K562 (cell line): ENCODE results near the gene UBE2K. TPM values are rescaled to one million over a fixed set of nuclear protein-coding genes. Genes with fewer than 3 reads are reported as not detected.
A peak's percentile ranks its signal among the peaks of the same experiment; 100 is the strongest.

Experiments used
- ATAC-seq: fragments of 200-7000 bp; cut with Tn5 transposase; 3 replicates; pipeline ENCODE4 v1.9.1; 2020; ENCODE audit warnings: moderate library complexity
- BruUV-seq: library from RNA; stranded (reverse); fragments of 400-500 nt; replicated peaks from 2 replicates; lab custom pipeline; 2021; lab: Mats Ljungman, UMichigan
- CTCF ChIA-PET: fragments of 300-600 bp; formaldehyde crosslinking; extraction: SDS; loops from one replicate; lab custom pipeline; 2021; ENCODE audit warnings: low intra/inter-chr PET ratio; lab: Yijun Ruan, JAX
- POLR2A ChIA-PET: fragments of 300-600, 350-650 bp; sonication (Branson Sonifier 250); formaldehyde crosslinking; extraction: SDS; loops from one replicate; lab custom pipeline; 2021; ENCODE audit warnings: antibody characterized with exemption, inconsistent platforms; lab: Yijun Ruan, JAX
- DNase-seq, 4 experiments: peaks; one replicate each; pipeline versions ENCODE4 v3.0.0 to v3.0.0-alpha.2; 2011 to 2018; ENCODE audit warnings: low spot score in 3 of 4, mixed read lengths in 3 of 4; ENCODE audit errors: extremely low read depth in 1 of 4
- FAIRE-seq: peaks from 2 replicates; lab custom pipeline; 2011; peaks lifted over from hg19 to GRCh38; lab: Jason Lieb, UNC
- H2AFZ ChIP-seq: 2 replicates; pipeline ENCODE4 v1.6.0; 2011; ENCODE audit warnings: low read depth, low read length, control low read depth, inconsistent platforms
- H3K27ac ChIP-seq: fragments of 200-600 bp; 3 replicates; pipeline ENCODE4 v1.8.0; 2011; ENCODE audit warnings: low read depth, mild to moderate bottlenecking, control low read depth, inconsistent platforms, low read length, moderate library complexity, mixed read lengths; ENCODE audit errors: extremely low read depth
- H3K27me3 ChIP-seq, 2 experiments: fragments of 300-600 bp in 1 of 2; 2 replicates in 1 of 2; 3 replicates in 1 of 2; pipeline versions ENCODE4 v1.6.0 to v1.8.0; 2011; ENCODE audit warnings: inconsistent platforms in 2 of 2, low read length in 2 of 2, mild to moderate bottlenecking in 1 of 2, mixed read lengths in 1 of 2, moderate library complexity in 1 of 2; ENCODE audit not compliant: control insufficient read depth in 2 of 2, insufficient read depth in 2 of 2
- H3K36me3 ChIP-seq: fragments of 300-600 bp; 3 replicates; pipeline ENCODE4 v1.8.0; 2011; ENCODE audit warnings: mild to moderate bottlenecking, low read length, inconsistent platforms; ENCODE audit not compliant: control insufficient read depth, insufficient read depth
- H3K4me1 ChIP-seq, 2 experiments: fragments of 200-600 bp in 1 of 2; replicated peaks in 1 of 2; 2 replicates in 1 of 2; 3 replicates in 1 of 2; pipeline versions ENCODE4 v1.5.1 to v1.8.0; 2011; ENCODE audit warnings: inconsistent platforms in 2 of 2, low read length in 2 of 2, mild to moderate bottlenecking in 1 of 2, mixed read lengths in 1 of 2, moderate library complexity in 1 of 2; ENCODE audit not compliant: control insufficient read depth in 2 of 2, insufficient read depth in 2 of 2
- H3K4me2 ChIP-seq: 2 replicates; pipeline ENCODE4 v1.6.1; 2011; ENCODE audit warnings: low read length, control low read depth, inconsistent platforms, mixed read lengths; ENCODE audit not compliant: insufficient read depth
- H3K4me3 ChIP-seq: fragments of 200-600 bp; sonication (generic), shearing (Covaris generic); 2 replicates; pipeline ENCODE4 v1.5.1; 2016; ENCODE audit warnings: control low read depth, inconsistent platforms
- H3K79me2 ChIP-seq: fragments of 200-600 bp; 3 replicates; pipeline ENCODE4 v1.8.0; 2011; ENCODE audit warnings: low read length, inconsistent platforms; ENCODE audit not compliant: control insufficient read depth, insufficient read depth
- H3K9ac ChIP-seq, 2 experiments: 2 replicates each; pipeline versions ENCODE4 v1.6.0 to v1.6.1; 2011; ENCODE audit warnings: low read depth in 2 of 2, low read length in 2 of 2, control low read depth in 1 of 2, inconsistent platforms in 1 of 2, mild to moderate bottlenecking in 1 of 2, mixed read lengths in 1 of 2; ENCODE audit not compliant: insufficient read depth in 1 of 2
- H3K9me1 ChIP-seq: one replicate; pipeline ENCODE4 v1.6.0; 2011; ENCODE audit warnings: inconsistent platforms, mild to moderate bottlenecking, low read length, moderate library complexity; ENCODE audit not compliant: control insufficient read depth, insufficient read depth
- H3K9me3 ChIP-seq: replicated peaks from 2 replicates; pipeline ENCODE4 v1.5.1; 2011; ENCODE audit warnings: low read depth, low read length, inconsistent platforms; ENCODE audit not compliant: control insufficient read depth, insufficient read depth
- H4K20me1 ChIP-seq: replicated peaks from 2 replicates; pipeline ENCODE4 v1.6.1; 2011; ENCODE audit warnings: low read length, inconsistent platforms, mixed read lengths; ENCODE audit not compliant: control insufficient read depth, insufficient read depth
- C11orf30 ChIP-seq: fragments of 450-650 bp; IDR thresholded peaks from 2 replicates; pipeline ENCODE4 v1.6.1; 2016; ENCODE audit warnings: low read depth, mild to moderate bottlenecking
- ZNF316 ChIP-seq: fragments of 450-650 bp; IDR thresholded peaks from 2 replicates; pipeline ENCODE4 v1.6.1; 2016
- ZNF407 ChIP-seq: fragments of 450-650 bp; IDR thresholded peaks from 2 replicates; pipeline ENCODE4 v1.6.1; 2016; ENCODE audit warnings: low read depth
- WGBS: fragments of 100-300 bp; shearing (Covaris generic); methylation state at CpG from one replicate; pipeline ENCODE4 v1.1.6; 2016; ENCODE audit warnings: low coverage, mixed read lengths; ENCODE audit not compliant: insufficient coverage; ENCODE audit errors: missing lambda C conversion rate; 5-methylcytosine and 5-hydroxymethylcytosine counted together
- in situ Hi-C: fragments of 300-500 bp; cut with MboI; formaldehyde crosslinking; loops from 4 replicates; pipeline ENCODE4 v1.15.0; 2018; ENCODE audit warnings: inconsistent platforms, mixed read lengths
- intact Hi-C: fragments of 100-400 bp; cut with micrococcal nuclease; formaldehyde crosslinking; loops from 2 replicates; pipeline ENCODE4 v1.14.2; 2022
- polyA plus RNA-seq, 8 experiments: library from polyadenylated mRNA; depleted of rRNA in 4 of 8; stranded (reverse) in 5 of 8; unstranded in 3 of 8; fragments of >200 nt; fragmentation: Nextera tagmentation in 2 of 8; fragmentation: Illumina TruSeq in 1 of 8; extraction: Ambion mirVana in 2 of 8; extraction: Trizol in 1 of 8; gene quantifications; 2 replicates each; pipeline versions ENCODE4 v1.2.1 to v1.2.3, GENCODE V29; 2011 to 2014; ENCODE audit warnings: inconsistent platforms in 1 of 8, missing spikeins in 1 of 8
- total RNA-seq, 7 experiments: library from RNA; depleted of rRNA in 6 of 7; stranded (reverse); fragments of >200 nt in 6 of 7; fragmentation: Illumina TruSeq in 2 of 7; extraction: Trizol in 2 of 7; gene quantifications; 2 replicates each; pipeline versions ENCODE4 v1.2.1 to v1.2.3, GENCODE V29; 2011 to 2021; ENCODE audit warnings: low replicate concordance in 1 of 7

UBE2K gene
- total and polyA plus RNA-seq, 9 of the 15 experiments (the other 6 are each of a cell fraction or from before 2014, with no cell fraction given): 29.8 to 190 (median 62.6) TPM

DNA sequence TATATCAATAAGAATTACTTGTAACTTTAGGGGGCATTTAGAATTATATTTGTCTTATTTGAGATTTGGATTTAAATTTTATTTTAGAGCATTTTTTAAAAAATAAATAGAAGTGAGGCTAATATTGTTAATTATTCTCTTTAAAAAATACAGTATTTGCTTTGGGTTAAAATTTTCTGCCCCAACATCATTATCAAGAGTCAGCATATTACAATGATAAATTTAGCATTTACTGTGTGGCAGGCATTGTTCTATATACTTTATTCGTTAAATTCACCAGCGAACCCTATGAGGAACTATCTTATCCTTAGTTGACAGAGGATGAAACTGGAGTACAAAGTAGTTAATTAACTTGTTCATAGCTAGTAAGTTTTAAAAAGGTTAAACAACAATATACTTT is 34.0 kb downstream of the UBE2K start:
- CTCF ChIA-PET: no interaction called here
- Histone ChIP-seq H4K20me1 (peaks cover 14% of the 10 kb centered on the region; the same call in 1 of the 2 replicates), H3K4me2 (no peak overlapping the region), H3K4me1 (peaks cover 3 to 16% of the 10 kb centered on the region in 2 experiments; a peak in 4 of 5 replicates), H3K79me2 (peaks cover 98% of the 10 kb centered on the region), H3K27ac (no peak overlapping the region), H3K27me3 (no peaks in the 10 kb centered on the region), H3K9ac (no peak overlapping the region), H3K4me3 (no peak overlapping the region)
- in situ Hi-C loops: no loop called here
- POLR2A ChIA-PET: interaction anchor here (0.7 to 1.7 kb wide), 4 partner anchors 8 to 32 kb away, joined by 3 to 4 read pairs (median 3); no protein-coding TSS in a partner anchor
- DNase-seq (no peak), FAIRE-seq (no peak)
- 97% methylated on average over 2 of the region's 2 CpGs for WGBS
- intact Hi-C loops: no loop called here
- TF ChIP-seq ZNF316 (peak; percentile 73), C11orf30 (peak; percentile 63), ZNF407 (no peak)
- TF ChIP-seq, all 486 proteins: peak for 2
- H3K9me1 ChIP-seq: no peaks in the 10 kb centered on the region
- H3K9me3 ChIP-seq: no peaks in the 10 kb centered on the region
- no peak for ATAC-seq
- H3K36me3 ChIP-seq: peaks cover 27% of the 10 kb centered on the region; the same call in 1 of the 3 replicates
- H2AFZ ChIP-seq: no peak overlapping the region
- no TSS peak for BruUV-seq
